Ectodermal cell (in vitro differentiated cells): ENCODE results near the gene SPAAR.

ENCODE experiments used
- H3K27ac ChIP-seq: 2 replicates; pipeline ENCODE4 v1.7.0; 2013; ENCODE audit warnings: mild to moderate bottlenecking, low read depth, low read length; ENCODE audit not compliant: insufficient read depth, poor library complexity, severe bottlenecking
- H3K27me3 ChIP-seq: 2 replicates; pipeline ENCODE4 v1.7.0; 2013; ENCODE audit warnings: mild to moderate bottlenecking, low read length; ENCODE audit not compliant: insufficient read depth, control insufficient read depth, poor library complexity, severe bottlenecking
- H3K36me3 ChIP-seq: one replicate; pipeline ENCODE4 v1.7.0; 2013; ENCODE audit warnings: low read length; ENCODE audit not compliant: control insufficient read depth, insufficient read depth
- H3K4me1 ChIP-seq: one replicate; pipeline ENCODE4 v1.7.0; 2013; ENCODE audit warnings: low read length; ENCODE audit not compliant: control insufficient read depth, insufficient read depth
- H3K4me3 ChIP-seq: 2 replicates; pipeline ENCODE4 v1.7.0; 2013; ENCODE audit warnings: low read depth, low read length, control low read depth; ENCODE audit not compliant: insufficient read depth
- H3K9me3 ChIP-seq: 2 replicates; pipeline ENCODE4 v1.7.0; 2013; ENCODE audit warnings: mild to moderate bottlenecking, low read length, moderate library complexity; ENCODE audit not compliant: control insufficient read depth
- WGBS, 2 experiments: methylation state at CpG; one replicate each; pipeline ENCODE4 v1.1.7; 2013; ENCODE audit warnings: missing lambda C conversion rate in 2 of 2; 5-methylcytosine and 5-hydroxymethylcytosine counted together

The SPAAR gene

GRCh38 chr9:35919212-35920008 is 10.1 kb downstream of the SPAAR start:
- H3K4me1 ChIP-seq: no peaks in the 10 kb centered on the region
- no peak overlapping the region for H3K27ac ChIP-seq
- H3K36me3 ChIP-seq: no peaks in the 10 kb centered on the region
- no peaks in the 10 kb centered on the region for H3K27me3 ChIP-seq
- H3K4me3 ChIP-seq: no peak overlapping the region
- 86 to 96% methylated on average over 2 of the region's 3 CpGs for WGBS, 2 experiments
- no peaks in the 10 kb centered on the region for H3K9me3 ChIP-seq

GRCh38 chr9:35920051-35920620 is 10.8 kb downstream of the SPAAR start:
- Histone ChIP-seq H3K36me3 (no peaks in the 10 kb centered on the region), H3K27ac (no peak overlapping the region), H3K27me3 (no peaks in the 10 kb centered on the region), H3K9me3 (no peaks in the 10 kb centered on the region), H3K4me1 (no peaks in the 10 kb centered on the region), H3K4me3 (no peak overlapping the region)
- 92 to 93% methylated on average over 3 to 4 of the region's 4 CpGs for WGBS, 2 experiments

GRCh38 chr9:35923598-35923926 is 14.3 kb downstream of the SPAAR start:
- Histone ChIP-seq H3K4me1 (no peaks in the 10 kb centered on the region), H3K9me3 (no peaks in the 10 kb centered on the region), H3K27ac (no peak overlapping the region), H3K4me3 (no peak overlapping the region), H3K27me3 (no peaks in the 10 kb centered on the region), H3K36me3 (no peaks in the 10 kb centered on the region)
- 97 to 100% methylated on average over 1 of the region's 1 CpG for WGBS, 2 experiments

- Histone ChIP-seq H3K27ac (no peak overlapping the region), H3K4me1 (no peaks in the 10 kb centered on the region), H3K36me3 (no peaks in the 10 kb centered on the region), H3K27me3 (no peaks in the 10 kb centered on the region), H3K4me3 (no peak overlapping the region), H3K9me3 (no peaks in the 10 kb centered on the region)
- WGBS, 2 experiments: 84% methylated on average over 8 of the region's 9 CpGs
Observed at GRCh38 chr9:35923927-35924763, 14.9 kb downstream of the SPAAR start.

- no peaks in the 10 kb centered on the region for H3K4me1 ChIP-seq
- no peaks in the 10 kb centered on the region for H3K36me3 ChIP-seq
- WGBS, 2 experiments: 91 to 93% methylated on average over 8 to 9 of the region's 9 CpGs
- H3K27me3 ChIP-seq: no peaks in the 10 kb centered on the region
- no peaks in the 10 kb centered on the region for H3K9me3 ChIP-seq
- H3K27ac ChIP-seq: no peak overlapping the region
- no peak overlapping the region for H3K4me3 ChIP-seq
Observed at GRCh38 chr9:35928591-35929452, 19.5 kb downstream of the SPAAR start.

- Histone ChIP-seq H3K9me3 (no peaks in the 10 kb centered on the region), H3K4me3 (no peak overlapping the region), H3K27me3 (no peaks in the 10 kb centered on the region), H3K4me1 (no peaks in the 10 kb centered on the region), H3K27ac (no peak overlapping the region), H3K36me3 (no peaks in the 10 kb centered on the region)
- WGBS, 2 experiments: 87 to 94% methylated on average over 5 to 6 of the region's 6 CpGs
Observed at GRCh38 chr9:35929453-35929718, 20.1 kb downstream of the SPAAR start.

GRCh38 chr9:35930521-35930920 is 21.2 kb downstream of the SPAAR start:
- no peaks in the 10 kb centered on the region for H3K27me3 ChIP-seq
- no peaks in the 10 kb centered on the region for H3K36me3 ChIP-seq
- no peak overlapping the region for H3K27ac ChIP-seq
- H3K4me1 ChIP-seq: no peaks in the 10 kb centered on the region
- H3K9me3 ChIP-seq: no peaks in the 10 kb centered on the region
- H3K4me3 ChIP-seq: no peak overlapping the region

GRCh38 chr9:35930989-35931388 is 21.7 kb downstream of the SPAAR start:
- Histone ChIP-seq H3K36me3 (no peaks in the 10 kb centered on the region), H3K4me3 (no peak overlapping the region), H3K4me1 (no peaks in the 10 kb centered on the region), H3K27me3 (no peaks in the 10 kb centered on the region), H3K9me3 (no peaks in the 10 kb centered on the region), H3K27ac (no peak overlapping the region)
- 93 to 94% methylated on average over 3 of the region's 3 CpGs for WGBS, 2 experiments

GRCh38 chr9:35932735-35933134 is 23.4 kb downstream of the SPAAR start:
- H3K4me3 ChIP-seq: no peak overlapping the region
- no peak overlapping the region for H3K27ac ChIP-seq
- H3K36me3 ChIP-seq: no peaks in the 10 kb centered on the region
- H3K27me3 ChIP-seq: no peaks in the 10 kb centered on the region
- no peaks in the 10 kb centered on the region for H3K9me3 ChIP-seq
- 93 to 97% methylated on average over 3 of the region's 3 CpGs for WGBS, 2 experiments
- H3K4me1 ChIP-seq: no peaks in the 10 kb centered on the region
